ENCODE results near the gene ST8SIA5.

- TF ChIP-seq CTCF (IDR thresholded peaks at IDR 0.05 in 2 of 3, conservative IDR thresholded peaks at IDR 0.05 in 1 of 3; ENCODE audit: borderline replicate concordance in 1 of 3, insufficient read depth in 1 of 3, low read depth in 2 of 3, low read length in 2 of 3) (no peak), EZH2phosphoT487 (IDR thresholded peaks at IDR 0.05; ENCODE audit: borderline replicate concordance) (no peak)
Measured at GRCh38 chr18:46716827-46717226, 40.0 kb downstream of the ST8SIA5 start.

Data from HCT116 (cell line).